GM13977 (cell line): Measurements from ENCODE around the gene ZSWIM2.

ENCODE experiments used
- DNase-seq: peaks from one replicate; pipeline ENCODE4 v3.0.0; 2012; ENCODE audit warnings: low spot score
- in situ Hi-C: fragments of 300-500 bp; cut with MboI; formaldehyde crosslinking; loops from one replicate; pipeline ENCODE4 v1.12.0; 2022; ENCODE audit warnings: low sequenced_read_pairs, low pct_unique_long_range_greater_than_20kb, mixed read lengths, inconsistent platforms; ENCODE audit not compliant: unreplicated experiment
- TF ChIP-seq, protein P1 (sequence below): IDR thresholded peaks from 2 replicates; pipeline ENCODE4 v1.5.1; 2012; ENCODE audit warnings: mild to moderate bottlenecking, control low read depth; ENCODE audit not compliant: insufficient read depth; ENCODE audit errors: extremely low read depth, missing control alignments

ZSWIM2 gene

DNA sequence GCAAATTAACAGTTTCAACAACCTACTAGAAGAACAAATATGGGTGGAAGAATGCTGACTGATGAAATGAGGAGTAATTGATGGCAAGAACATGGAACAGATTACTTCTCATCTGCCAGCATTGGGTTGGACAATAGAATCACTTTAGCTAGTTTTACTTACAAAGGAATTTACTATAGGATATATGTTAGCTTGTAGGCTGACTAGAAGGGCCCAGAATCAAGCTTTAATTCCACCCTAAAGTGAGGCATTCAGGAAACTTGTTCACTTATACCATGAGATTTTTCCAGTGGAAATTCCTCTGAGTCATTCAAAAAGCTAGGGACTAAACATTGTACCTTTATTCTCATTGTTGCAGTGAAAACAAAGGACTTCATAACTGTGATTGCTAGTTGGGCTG, 5.0 kb upstream of the ZSWIM2 start:
- in situ Hi-C loops: loop anchor here (25.0 kb wide), 1 partner anchor 608 kb away; no protein-coding TSS in a partner anchor
- TF ChIP-seq, protein P1, sequence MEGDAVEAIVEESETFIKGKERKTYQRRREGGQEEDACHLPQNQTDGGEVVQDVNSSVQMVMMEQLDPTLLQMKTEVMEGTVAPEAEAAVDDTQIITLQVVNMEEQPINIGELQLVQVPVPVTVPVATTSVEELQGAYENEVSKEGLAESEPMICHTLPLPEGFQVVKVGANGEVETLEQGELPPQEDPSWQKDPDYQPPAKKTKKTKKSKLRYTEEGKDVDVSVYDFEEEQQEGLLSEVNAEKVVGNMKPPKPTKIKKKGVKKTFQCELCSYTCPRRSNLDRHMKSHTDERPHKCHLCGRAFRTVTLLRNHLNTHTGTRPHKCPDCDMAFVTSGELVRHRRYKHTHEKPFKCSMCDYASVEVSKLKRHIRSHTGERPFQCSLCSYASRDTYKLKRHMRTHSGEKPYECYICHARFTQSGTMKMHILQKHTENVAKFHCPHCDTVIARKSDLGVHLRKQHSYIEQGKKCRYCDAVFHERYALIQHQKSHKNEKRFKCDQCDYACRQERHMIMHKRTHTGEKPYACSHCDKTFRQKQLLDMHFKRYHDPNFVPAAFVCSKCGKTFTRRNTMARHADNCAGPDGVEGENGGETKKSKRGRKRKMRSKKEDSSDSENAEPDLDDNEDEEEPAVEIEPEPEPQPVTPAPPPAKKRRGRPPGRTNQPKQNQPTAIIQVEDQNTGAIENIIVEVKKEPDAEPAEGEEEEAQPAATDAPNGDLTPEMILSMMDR: no peak

DNA sequence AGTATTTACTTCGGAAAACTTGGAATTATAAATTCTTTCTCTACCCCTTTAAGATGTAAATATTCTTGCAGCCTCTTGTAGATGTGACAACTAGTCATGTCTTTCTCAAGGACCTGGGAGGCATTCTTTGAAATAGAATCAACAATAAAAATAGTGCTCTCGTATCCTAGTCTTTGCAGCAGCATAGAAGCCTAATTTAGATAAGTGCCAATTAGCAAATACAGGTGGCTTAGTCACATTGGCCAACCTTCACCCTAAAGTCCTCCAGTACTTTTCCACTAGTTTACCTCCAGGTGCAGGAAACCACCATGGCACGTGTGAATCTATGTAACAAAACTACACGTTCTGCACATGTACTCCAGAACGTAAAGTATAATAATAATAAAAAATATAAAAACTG, 3.5 kb upstream of the ZSWIM2 start:
- DNase-seq: no peak
- TF ChIP-seq, protein P1: no peak
- in situ Hi-C loops: loop anchor here (25.0 kb wide), 1 partner anchor 610 kb away; no protein-coding TSS in a partner anchor

More for the DNA sequence above, 5.0 kb upstream of the ZSWIM2 start:
- no peak for DNase-seq

DNA sequence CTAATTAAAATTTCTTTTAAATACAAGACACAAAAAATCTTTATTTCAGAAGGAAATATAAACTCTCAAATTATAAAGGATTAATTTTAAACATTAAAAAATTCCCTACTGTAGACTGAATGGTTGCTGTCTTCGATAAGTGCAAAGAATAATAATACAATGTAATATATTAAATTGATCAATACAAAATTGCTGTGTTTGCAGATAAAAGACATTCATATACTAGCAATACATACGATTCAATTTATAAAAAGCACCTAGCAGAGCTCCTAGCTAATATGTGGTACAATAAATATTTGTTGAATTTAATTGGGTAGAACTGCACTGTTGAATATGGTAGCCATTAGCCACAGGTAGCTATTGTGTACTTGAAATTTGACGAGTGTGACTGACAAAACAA, 6.6 kb downstream of the ZSWIM2 start:
- TF ChIP-seq, protein P1: no peak
- no peak for DNase-seq
- in situ Hi-C loops: no loop called here

DNA sequence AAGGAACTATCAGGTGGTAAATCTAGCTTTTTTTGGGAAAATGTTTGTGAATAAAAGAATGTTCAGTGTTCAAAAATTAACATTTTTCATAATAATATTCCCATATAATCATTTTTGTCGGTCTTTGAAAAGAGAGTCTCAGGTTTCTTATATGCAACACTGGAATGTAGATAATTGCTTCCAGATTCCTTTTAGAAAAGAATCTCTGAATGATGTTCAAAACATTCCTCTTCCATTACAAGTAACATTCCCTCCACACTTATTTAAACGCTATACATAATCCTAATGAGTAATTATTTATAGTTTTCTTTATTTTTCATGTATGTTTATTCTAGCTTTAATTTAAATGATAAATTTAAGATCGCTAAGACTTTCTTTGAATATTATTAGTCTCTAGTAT, 7.0 kb downstream of the ZSWIM2 start:
- TF ChIP-seq, protein P1: no peak
- DNase-seq: no peak
- in situ Hi-C loops: no loop called here

DNA sequence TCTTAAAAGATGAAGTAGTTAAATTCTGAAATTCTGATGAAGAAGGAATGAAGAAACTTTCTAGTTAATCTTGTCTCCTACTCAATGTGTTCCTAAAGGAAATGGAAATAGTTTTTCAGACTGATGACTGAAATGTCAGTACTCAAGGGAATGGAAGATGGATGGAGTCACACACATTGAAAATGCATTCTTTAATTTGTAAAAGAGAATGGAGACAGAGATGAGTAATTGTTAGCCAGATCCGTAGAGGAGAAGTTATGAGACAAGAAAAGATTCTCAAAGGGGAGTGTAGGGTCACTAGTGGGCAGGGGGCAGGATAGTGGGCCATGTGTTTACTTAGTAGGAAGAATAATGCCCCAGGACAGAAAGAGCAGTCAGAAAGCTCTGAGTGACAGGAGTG, 13.3 kb downstream of the ZSWIM2 start:
- no peak for DNase-seq
- TF ChIP-seq, protein P1: no peak

DNA sequence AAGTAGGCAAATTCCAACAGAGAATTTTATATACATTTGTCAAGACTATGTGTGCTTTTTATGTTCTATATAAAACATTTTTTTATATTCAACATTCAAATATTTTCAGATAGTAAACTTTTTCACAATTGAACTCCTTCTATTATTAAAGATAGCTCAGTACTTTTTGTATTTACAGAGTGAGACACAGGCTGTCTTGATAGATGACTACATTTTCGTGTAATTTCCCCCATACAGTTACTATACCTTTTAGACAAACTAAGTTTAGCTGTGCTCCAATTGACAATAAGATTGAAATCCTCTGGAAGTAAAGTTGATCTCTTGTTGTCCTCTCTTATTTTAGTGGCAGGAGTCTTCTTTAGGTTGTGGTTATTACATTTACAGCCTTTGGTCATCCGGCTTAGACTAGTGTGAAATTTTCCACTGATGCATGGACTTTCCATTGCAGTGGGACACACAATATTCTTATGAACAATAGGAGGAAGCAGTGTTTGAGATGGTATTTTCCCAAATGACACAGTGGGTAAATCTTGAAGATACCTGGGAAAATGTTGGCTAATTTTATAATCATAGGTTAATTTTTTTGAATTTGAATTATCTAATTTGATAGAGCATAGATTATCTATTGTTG, 21.0 kb downstream of the ZSWIM2 start:
- DNase-seq: no peak
- in situ Hi-C loops: no loop called here
- TF ChIP-seq, protein P1: no peak

More for the DNA sequence above, 13.3 kb downstream of the ZSWIM2 start:
- in situ Hi-C loops: no loop called here
